ENCODE measurements around the gene CEP72.

DNA sequence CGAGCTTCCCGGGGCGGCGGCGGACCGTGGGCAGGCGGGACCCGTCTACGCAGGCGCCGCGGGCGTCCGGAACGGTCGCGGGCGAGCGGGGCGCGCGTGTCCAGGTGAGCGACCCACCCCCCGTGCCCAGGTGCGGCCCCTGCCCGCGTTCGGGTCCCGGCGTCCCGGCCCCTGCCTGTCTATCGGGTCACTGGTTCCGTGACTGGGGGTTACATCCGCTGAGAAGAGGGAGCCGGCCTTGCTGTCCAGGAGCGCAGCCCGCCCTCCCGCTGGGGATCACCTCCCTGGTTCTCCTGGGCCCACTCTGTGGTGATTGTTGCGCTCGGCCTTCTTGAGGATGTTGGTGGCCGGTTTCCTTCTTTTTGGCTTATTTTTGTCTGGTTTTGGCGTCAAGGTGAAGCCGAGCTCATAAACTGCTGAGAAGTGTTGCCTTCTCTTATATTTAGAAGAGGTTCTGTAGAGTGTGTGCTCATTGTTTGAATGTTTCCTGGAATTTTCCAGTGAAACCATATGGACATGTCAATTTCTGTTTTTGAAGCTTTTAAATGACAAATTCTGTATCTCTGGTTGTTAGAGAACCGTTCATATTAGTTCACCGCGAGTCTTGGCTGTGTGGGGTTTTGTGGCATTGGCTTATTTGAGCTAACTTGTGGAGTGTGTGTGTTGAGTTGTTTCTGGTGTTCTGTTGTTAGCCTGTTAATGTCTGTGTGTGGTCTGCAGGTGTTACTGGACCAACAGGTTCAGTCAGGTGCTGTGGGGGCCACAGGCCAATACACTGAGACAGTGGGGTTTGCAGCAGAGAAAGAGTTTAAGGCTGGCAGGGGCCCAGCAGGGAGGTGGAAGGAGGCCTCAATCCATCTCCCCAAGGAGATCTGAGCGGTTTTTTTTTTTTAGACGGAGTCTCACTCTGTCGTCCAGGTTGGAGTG lies 621 bp downstream of the CEP72 start:
- TF ChIP-seq EZH2 (IDR thresholded peaks at IDR 0.05; ENCODE audit: borderline replicate concordance, low read length), result no peak
- TF ChIP-seq, protein P1, sequence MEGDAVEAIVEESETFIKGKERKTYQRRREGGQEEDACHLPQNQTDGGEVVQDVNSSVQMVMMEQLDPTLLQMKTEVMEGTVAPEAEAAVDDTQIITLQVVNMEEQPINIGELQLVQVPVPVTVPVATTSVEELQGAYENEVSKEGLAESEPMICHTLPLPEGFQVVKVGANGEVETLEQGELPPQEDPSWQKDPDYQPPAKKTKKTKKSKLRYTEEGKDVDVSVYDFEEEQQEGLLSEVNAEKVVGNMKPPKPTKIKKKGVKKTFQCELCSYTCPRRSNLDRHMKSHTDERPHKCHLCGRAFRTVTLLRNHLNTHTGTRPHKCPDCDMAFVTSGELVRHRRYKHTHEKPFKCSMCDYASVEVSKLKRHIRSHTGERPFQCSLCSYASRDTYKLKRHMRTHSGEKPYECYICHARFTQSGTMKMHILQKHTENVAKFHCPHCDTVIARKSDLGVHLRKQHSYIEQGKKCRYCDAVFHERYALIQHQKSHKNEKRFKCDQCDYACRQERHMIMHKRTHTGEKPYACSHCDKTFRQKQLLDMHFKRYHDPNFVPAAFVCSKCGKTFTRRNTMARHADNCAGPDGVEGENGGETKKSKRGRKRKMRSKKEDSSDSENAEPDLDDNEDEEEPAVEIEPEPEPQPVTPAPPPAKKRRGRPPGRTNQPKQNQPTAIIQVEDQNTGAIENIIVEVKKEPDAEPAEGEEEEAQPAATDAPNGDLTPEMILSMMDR (IDR thresholded peaks at IDR 0.05; ENCODE audit: low read length), result no peak
